KMS-11 (cell line): Measurements from ENCODE around the gene CRIP1.

Experiments
- H2AFZ ChIP-seq: fragments of 200-600 bp; sonication (generic); 2 replicates; pipeline ENCODE4 v1.6.1; 2016; ENCODE audit warnings: antibody characterized with exemption, mixed run types, low read depth
- H3K27ac ChIP-seq: fragments of 200-600 bp; sonication (generic); 2 replicates; pipeline ENCODE4 v1.6.1; 2016; ENCODE audit warnings: mild to moderate bottlenecking, mixed run types
- H3K27me3 ChIP-seq: fragments of 200-600 bp; sonication (generic); 2 replicates; pipeline ENCODE4 v1.6.1; 2017; ENCODE audit warnings: mild to moderate bottlenecking, low read depth, mixed run types, moderate library complexity; ENCODE audit not compliant: insufficient read depth
- H3K36me3 ChIP-seq: fragments of 200-600 bp; sonication (generic); 2 replicates; pipeline ENCODE4 v1.6.1; 2017; ENCODE audit warnings: mild to moderate bottlenecking, mixed run types; ENCODE audit not compliant: insufficient read depth
- H3K4me1 ChIP-seq: fragments of 200-600 bp; sonication (generic); 2 replicates; pipeline ENCODE4 v1.6.1; 2016; ENCODE audit warnings: mild to moderate bottlenecking, low read depth, mixed run types; ENCODE audit not compliant: poor library complexity, severe bottlenecking
- H3K4me2 ChIP-seq: fragments of 200-600 bp; sonication (generic); 2 replicates; pipeline ENCODE4 v1.7.0; 2016; ENCODE audit warnings: mild to moderate bottlenecking, mixed run types
- H3K4me3 ChIP-seq: fragments of 200-600 bp; sonication (generic); IDR thresholded peaks from 2 replicates; pipeline ENCODE4 v1.6.1; 2017; ENCODE audit warnings: low read depth, low read length, mixed read lengths; ENCODE audit not compliant: insufficient read depth
- H3K79me2 ChIP-seq: fragments of 200-600 bp; sonication (generic); 2 replicates; pipeline ENCODE4 v1.6.1; 2016; ENCODE audit warnings: low read depth, mixed run types; ENCODE audit not compliant: insufficient read depth
- H3K9ac ChIP-seq: fragments of 200-600 bp; sonication (generic); 2 replicates; pipeline ENCODE4 v1.6.1; 2016; ENCODE audit warnings: mild to moderate bottlenecking, mixed run types
- H4K20me1 ChIP-seq: fragments of 200-600 bp; sonication (generic); 2 replicates; pipeline ENCODE4 v1.6.1; 2016; ENCODE audit warnings: mild to moderate bottlenecking, mixed run types; ENCODE audit not compliant: insufficient read depth
- CTCF ChIP-seq: fragments of 200-600 bp; sonication (generic); conservative IDR thresholded peaks from 2 replicates; pipeline ENCODE4 v1.6.1; 2017; ENCODE audit warnings: low read depth, mild to moderate bottlenecking, antibody characterized with exemption, low read length, moderate library complexity, mixed read lengths

CRIP1 gene

DNA sequence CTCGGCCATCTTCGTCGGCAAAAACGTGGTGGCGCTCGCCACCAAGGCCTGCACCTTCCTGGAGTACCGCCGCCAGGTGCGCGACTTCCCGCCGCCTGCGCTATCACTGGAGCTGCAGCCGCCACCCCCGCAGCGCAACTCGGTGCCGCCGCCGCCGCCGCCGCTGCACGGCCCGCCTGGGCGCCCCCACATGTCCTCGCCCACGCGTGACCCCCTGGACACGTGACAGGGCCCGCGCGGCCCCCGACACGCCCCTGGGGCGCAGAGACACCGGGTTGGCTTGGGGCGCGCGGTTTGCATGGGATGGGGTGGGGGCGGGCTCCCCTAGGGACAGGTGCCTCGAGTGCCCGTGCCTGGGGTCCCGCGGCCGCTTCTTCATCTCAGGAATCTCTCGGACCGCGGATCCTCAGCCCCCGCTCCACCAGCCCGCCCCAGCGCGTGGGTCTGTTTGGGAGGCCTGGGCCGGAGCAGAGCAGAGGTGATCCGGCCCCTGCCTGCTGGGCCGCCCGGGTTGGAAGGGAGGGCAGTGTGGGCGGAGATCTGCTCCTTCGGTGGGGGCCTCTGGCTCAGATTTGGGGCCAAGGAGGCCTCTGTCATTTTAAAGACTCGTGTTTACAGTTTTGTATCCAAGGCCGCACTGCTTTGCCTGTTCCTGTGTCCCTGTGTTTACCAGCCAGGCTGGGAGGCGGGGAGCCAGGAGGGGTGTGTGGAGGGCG lies 43.0 kb downstream of the CRIP1 start:
- Histone ChIP-seq H4K20me1 (no peaks in the 10 kb centered on the region), H3K27ac (no peak overlapping the region), H3K79me2 (no peaks in the 10 kb centered on the region), H3K4me1 (peaks cover 11% of the 10 kb centered on the region), H3K4me2 (no peak overlapping the region), H3K4me3 (no peak overlapping the region), H3K9ac (no peak overlapping the region), H3K27me3 (peaks cover 41% of the 10 kb centered on the region), H2AFZ (no peak overlapping the region), H3K36me3 (no peaks in the 10 kb centered on the region)
- TF ChIP-seq CTCF: no peak

DNA sequence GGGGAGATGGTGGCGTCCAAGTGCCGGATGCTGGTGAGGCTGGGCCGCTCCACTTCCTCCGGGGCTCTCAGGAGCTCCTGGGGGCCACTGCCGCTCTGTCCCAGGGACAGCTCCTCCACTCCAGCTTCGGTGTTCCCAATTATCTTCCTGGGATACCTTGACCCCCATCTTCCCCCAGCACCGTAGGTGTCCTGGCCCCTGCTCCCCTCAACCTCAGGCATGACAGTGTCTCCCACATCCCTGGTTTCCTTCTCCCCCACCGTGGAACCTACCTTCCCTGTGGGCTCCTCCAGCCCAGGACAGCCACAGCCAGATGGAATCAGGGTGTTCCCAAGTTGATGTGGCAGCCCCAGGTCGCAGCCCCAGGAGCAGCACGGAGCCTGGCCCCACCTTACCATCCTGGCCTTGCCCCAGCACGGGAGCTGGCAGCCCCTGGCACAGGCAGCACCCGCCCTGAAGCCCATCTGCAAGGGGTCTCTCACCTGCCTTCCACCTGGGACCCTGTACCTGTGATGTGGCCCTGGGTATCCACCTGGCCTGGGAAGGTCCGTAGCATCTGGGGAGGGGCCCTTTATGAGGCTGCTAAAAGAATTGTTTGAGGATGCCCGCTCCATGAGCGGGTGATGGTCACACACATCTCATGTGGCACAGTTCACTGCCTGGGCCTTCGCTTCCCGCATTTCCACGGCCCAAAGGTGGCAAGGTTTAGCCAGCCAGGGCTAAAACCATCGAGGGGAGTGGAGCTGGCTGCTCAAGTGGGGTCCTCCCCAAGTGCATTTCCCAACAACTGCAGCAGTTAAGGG lies 43.8 kb downstream of the CRIP1 start:
- H3K9ac ChIP-seq: no peak overlapping the region
- H4K20me1 ChIP-seq: no peaks in the 10 kb centered on the region
- no peak for TF ChIP-seq CTCF
- no peaks in the 10 kb centered on the region for H3K79me2 ChIP-seq
- H3K36me3 ChIP-seq: no peaks in the 10 kb centered on the region
- H3K4me2 ChIP-seq: no peak overlapping the region
- H3K4me1 ChIP-seq: peaks cover 11% of the 10 kb centered on the region
- H2AFZ ChIP-seq: no peak overlapping the region
- H3K27ac ChIP-seq: no peak overlapping the region
- no peak overlapping the region for H3K4me3 ChIP-seq
- H3K27me3 ChIP-seq: peaks cover 42% of the 10 kb centered on the region

DNA sequence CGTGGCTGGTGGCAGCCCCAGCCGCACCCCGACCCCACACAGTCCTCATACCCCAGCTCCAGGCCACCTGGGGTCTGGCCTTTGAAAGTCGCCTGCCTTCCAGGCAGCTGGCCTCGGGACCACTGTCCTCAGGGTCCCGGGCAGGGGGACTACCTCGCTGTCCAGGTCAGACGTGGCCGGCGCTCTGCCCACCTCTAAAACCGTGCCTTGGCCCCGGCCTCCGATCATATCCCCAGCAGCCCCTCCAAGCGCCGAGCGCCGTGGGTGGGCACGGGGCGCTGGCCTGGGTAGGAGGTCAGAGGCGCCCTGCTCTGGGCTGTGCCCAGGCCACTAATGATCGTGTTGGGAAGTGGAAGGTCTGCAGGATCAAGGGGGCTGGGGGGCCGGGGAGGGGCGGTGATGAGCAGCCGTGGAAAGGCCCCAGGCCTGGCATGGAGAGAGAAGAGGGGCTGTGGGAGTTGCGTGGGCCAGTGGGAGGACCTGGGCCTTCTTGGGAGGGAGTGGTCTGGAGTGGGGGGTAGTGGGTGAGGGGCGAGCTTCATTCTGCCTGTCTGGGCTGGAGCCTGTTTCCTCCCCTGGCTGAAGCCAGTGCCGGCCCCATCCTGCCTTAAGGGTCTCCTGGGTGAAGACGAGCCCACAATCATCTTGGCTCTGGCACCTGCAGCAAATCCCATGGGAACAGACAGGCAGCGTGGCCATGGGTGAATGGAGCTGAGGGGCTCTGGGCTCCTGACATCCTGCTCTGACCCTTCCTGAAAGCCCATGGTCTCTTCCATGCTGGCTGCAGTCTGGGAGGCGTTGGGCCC lies 44.6 kb downstream of the CRIP1 start:
- Histone ChIP-seq H3K79me2 (no peaks in the 10 kb centered on the region), H3K4me1 (peaks cover 11% of the 10 kb centered on the region)

More for the DNA sequence above, 44.6 kb downstream of the CRIP1 start:
- H3K4me2 ChIP-seq: no peak overlapping the region
- no peak overlapping the region for H2AFZ ChIP-seq
- peaks cover 41% of the 10 kb centered on the region for H3K27me3 ChIP-seq
- H3K9ac ChIP-seq: no peak overlapping the region
- no peaks in the 10 kb centered on the region for H4K20me1 ChIP-seq
- H3K4me3 ChIP-seq: no peak overlapping the region
- H3K27ac ChIP-seq: no peak overlapping the region
- no peak for TF ChIP-seq CTCF
- H3K36me3 ChIP-seq: no peaks in the 10 kb centered on the region
